ENCODE measurements around the gene CDH3.
"Not testable (repeated sequence)": the region's sequence is repeated elsewhere in the genome, so short reads cannot be mapped to it uniquely, and the experiment has no call there.

CDH3 gene

GRCh38 chr16:68704232-68704867 lies 59.2 kb downstream of the CDH3 start:
- Mint-ChIP-seq H3K36me3 (ENCODE audit: low read depth) (no peaks in the 10 kb centered on the region), H3K4me1 (ENCODE audit: low read depth) (peaks cover 2% of the 10 kb centered on the region), H3K27ac (peak overlapping the region; percentile 41), H3K27me3 (ENCODE audit: low read depth) (no peaks in the 10 kb centered on the region), H3K9me3 (no peaks in the 10 kb centered on the region), H3K4me3 (no peak overlapping the region)

DNA sequence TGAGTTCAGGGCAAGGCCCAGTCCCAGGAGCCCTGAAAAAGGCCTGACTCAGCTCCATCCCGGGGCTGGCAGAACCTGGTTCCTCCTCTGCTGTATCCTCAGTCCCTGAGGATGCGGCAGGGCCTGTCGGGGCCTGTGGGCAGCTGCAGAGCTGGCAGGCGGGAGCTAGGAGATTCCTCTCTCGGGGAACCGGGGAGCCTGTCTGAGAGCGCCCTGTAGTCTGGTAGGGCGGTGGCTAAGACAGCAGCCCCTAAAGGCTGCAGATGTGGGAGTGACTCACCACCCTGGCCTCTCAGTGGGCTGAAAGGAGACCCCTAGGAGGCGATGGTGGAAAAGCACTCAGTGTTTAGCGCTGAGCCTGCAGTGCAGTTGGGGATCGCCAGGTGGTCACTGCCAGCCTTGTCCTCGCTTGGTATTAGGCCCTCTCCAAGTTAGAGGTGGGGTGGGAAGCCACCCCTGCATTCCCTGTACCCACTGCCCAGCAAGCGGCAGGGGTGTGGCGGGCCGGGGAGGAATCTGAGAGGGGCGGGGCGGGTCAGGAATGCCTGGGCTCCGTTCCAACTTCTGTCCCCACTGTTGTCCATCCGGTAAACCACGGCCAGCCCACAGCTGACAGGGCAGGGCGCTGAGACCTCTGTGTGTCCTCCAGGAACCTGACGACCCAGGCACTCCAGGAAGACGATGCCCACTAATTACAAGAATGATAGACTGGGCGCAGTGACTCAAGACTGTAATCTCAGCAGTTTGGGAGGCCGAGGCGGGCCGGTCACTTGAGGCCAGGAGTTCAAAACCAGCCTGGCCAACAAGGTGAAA lies 62.4 kb downstream of the CDH3 start:
- H3K4me1 Mint-ChIP-seq (ENCODE audit: low read depth), result peaks cover 6% of the 10 kb centered on the region
- H3K27ac Mint-ChIP-seq, result no peak overlapping the region
- no peaks in the 10 kb centered on the region for H3K36me3 Mint-ChIP-seq (ENCODE audit: low read depth)
- peaks cover 6% of the 10 kb centered on the region for H3K27me3 Mint-ChIP-seq (ENCODE audit: low read depth)
- H3K4me3 Mint-ChIP-seq, result no peak overlapping the region
- H3K9me3 Mint-ChIP-seq, result no peaks in the 10 kb centered on the region

DNA sequence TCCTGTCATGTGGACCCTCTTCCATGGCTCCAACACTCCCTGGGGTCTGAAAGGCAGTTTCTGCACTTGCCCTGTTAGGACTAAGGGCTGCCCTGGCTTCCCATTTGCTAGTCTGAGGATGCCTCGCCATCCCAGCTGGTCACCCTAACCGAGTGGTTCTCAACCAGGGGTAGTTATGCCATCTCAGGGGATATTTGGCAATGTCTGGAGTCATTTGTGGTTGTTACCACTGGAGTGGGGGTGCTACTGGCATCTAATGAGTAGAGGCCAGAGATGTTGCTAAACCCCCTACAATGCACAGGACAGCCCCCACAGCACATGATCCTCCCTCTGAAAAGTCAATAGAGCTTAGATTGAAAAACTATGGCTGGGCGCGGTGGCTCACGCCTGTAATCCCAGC lies 65.1 kb downstream of the CDH3 start:
- H3K4me1 Mint-ChIP-seq (ENCODE audit: low read depth), result peaks cover 4% of the 10 kb centered on the region
- no peak overlapping the region for H3K4me3 Mint-ChIP-seq
- H3K36me3 Mint-ChIP-seq (ENCODE audit: low read depth), result no peaks in the 10 kb centered on the region
- H3K27me3 Mint-ChIP-seq (ENCODE audit: low read depth), result peaks cover 6% of the 10 kb centered on the region
- H3K27ac Mint-ChIP-seq, result no peak overlapping the region
- no peaks in the 10 kb centered on the region for H3K9me3 Mint-ChIP-seq

- H3K27ac Mint-ChIP-seq, result no peak overlapping the region
- H3K27me3 Mint-ChIP-seq (ENCODE audit: low read depth), result peaks cover 6% of the 10 kb centered on the region
- H3K36me3 Mint-ChIP-seq (ENCODE audit: low read depth), result no peaks in the 10 kb centered on the region
- H3K9me3 Mint-ChIP-seq, result no peaks in the 10 kb centered on the region
- peaks cover 4% of the 10 kb centered on the region for H3K4me1 Mint-ChIP-seq (ENCODE audit: low read depth)
- peak overlapping the region; percentile 7 for H3K4me3 Mint-ChIP-seq
Observed at GRCh38 chr16:68711421-68712139, 66.5 kb downstream of the CDH3 start.

GRCh38 chr16:68713361-68713760 lies 68.3 kb downstream of the CDH3 start:
- peaks cover 4% of the 10 kb centered on the region for H3K4me1 Mint-ChIP-seq (ENCODE audit: low read depth)
- no peaks in the 10 kb centered on the region for H3K9me3 Mint-ChIP-seq
- no peak overlapping the region for H3K4me3 Mint-ChIP-seq
- H3K27me3 Mint-ChIP-seq (ENCODE audit: low read depth), result peaks cover 6% of the 10 kb centered on the region
- H3K27ac Mint-ChIP-seq, result no peak overlapping the region
- no peaks in the 10 kb centered on the region for H3K36me3 Mint-ChIP-seq (ENCODE audit: low read depth)

DNA sequence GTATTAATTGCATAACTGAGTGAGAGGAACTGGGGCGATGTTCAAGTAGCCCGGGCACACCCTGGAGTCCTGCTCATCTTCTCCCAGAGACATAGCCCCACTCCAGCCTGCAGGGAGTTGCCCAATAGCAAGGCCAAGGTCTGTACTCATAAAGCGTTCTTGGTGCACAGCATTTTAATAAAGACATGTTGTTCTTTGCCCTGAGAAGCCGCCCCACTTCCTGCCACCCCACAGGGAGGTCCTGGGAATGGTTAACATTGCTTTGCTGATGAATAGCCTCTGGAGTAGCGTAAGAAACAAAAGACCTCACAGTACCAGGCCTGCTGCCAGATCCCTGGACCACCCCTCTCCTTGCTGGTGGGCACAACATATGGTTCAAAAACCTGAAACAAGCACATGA lies 70.4 kb downstream of the CDH3 start:
- Mint-ChIP-seq H3K27me3 (ENCODE audit: low read depth) (peaks cover 2% of the 10 kb centered on the region), H3K4me3 (no peak overlapping the region), H3K27ac (no peak overlapping the region), H3K4me1 (ENCODE audit: low read depth) (peaks cover 9% of the 10 kb centered on the region), H3K9me3 (no peaks in the 10 kb centered on the region), H3K36me3 (ENCODE audit: low read depth) (no peaks in the 10 kb centered on the region)

GRCh38 chr16:68716516-68716915 lies 71.4 kb downstream of the CDH3 start:
- not testable (repeated sequence) for H3K9me3 Mint-ChIP-seq; H3K4me3 Mint-ChIP-seq; H3K27me3 Mint-ChIP-seq (ENCODE audit: low read depth)

DNA sequence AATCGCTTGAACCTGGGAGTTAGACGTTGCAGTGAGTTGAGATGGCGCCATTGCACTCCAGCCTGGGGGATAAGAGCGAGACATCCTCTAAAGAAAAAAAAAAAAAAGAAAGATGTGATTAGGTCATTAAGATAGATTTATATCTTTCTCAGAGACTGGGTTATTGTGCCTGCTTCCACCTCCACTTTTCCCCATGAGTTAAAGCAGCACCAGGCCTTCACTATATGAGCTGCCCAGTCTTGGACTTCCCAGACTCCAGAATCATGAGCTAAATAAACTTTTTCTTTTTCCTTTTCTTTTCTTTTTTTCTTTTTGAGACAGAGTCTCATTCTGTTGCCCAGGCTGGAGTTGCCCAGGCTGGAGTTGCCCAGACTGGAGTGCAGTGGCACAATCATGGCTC lies 72.6 kb downstream of the CDH3 start:
- no peaks in the 10 kb centered on the region for H3K27me3 Mint-ChIP-seq (ENCODE audit: low read depth)
- H3K4me3 Mint-ChIP-seq, result no peak overlapping the region
- H3K4me1 Mint-ChIP-seq (ENCODE audit: low read depth), result peaks cover 8% of the 10 kb centered on the region
- no peaks in the 10 kb centered on the region for H3K36me3 Mint-ChIP-seq (ENCODE audit: low read depth)
- H3K27ac Mint-ChIP-seq, result no peak overlapping the region
- H3K9me3 Mint-ChIP-seq, result no peaks in the 10 kb centered on the region

More at GRCh38 chr16:68716516-68716915, 71.4 kb downstream of the CDH3 start:
- not testable (repeated sequence) for H3K36me3 Mint-ChIP-seq (ENCODE audit: low read depth); H3K4me1 Mint-ChIP-seq (ENCODE audit: low read depth); H3K27ac Mint-ChIP-seq

- no peaks in the 10 kb centered on the region for H3K27me3 Mint-ChIP-seq (ENCODE audit: low read depth)
- H3K36me3 Mint-ChIP-seq (ENCODE audit: low read depth), result no peaks in the 10 kb centered on the region
- H3K4me1 Mint-ChIP-seq (ENCODE audit: low read depth), result peaks cover 8% of the 10 kb centered on the region
- H3K27ac Mint-ChIP-seq, result no peak overlapping the region
- H3K4me3 Mint-ChIP-seq, result no peak overlapping the region
- H3K9me3 Mint-ChIP-seq, result no peaks in the 10 kb centered on the region
Observed at GRCh38 chr16:68718590-68718989, 73.5 kb downstream of the CDH3 start.

DNA sequence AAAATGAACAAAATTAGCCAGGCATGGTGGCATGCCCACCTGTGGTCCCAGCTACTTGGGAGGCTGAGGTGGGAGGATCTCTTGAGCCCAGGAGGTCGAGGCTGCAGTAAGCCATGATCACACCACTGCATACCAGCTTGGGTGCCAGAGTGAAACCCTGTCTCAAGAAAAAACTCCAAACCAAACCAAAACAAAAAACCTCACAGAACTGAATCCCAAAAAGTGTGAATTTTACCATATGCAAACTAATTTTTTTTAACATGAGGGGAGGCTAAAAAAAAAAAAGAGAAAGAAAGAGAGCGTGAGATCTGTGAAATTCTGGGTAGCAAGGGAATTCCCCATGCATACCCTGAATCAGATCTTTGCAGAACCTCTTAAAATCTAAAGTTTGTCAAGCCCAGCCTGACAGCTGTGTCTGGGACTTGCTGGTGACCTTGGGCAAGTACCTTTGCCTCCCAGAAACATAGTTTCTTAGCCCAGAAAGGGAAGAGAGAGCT lies 74.9 kb downstream of the CDH3 start:
- Mint-ChIP-seq H3K9me3 (no peaks in the 10 kb centered on the region), H3K36me3 (ENCODE audit: low read depth) (no peaks in the 10 kb centered on the region), H3K4me3 (no peak overlapping the region), H3K27me3 (ENCODE audit: low read depth) (no peaks in the 10 kb centered on the region), H3K27ac (peak overlapping the region; percentile 6), H3K4me1 (ENCODE audit: low read depth) (peaks cover 8% of the 10 kb centered on the region)

- peaks cover 8% of the 10 kb centered on the region for H3K4me1 Mint-ChIP-seq (ENCODE audit: low read depth)
Observed at GRCh38 chr16:68722119-68723024, 77.3 kb downstream of the CDH3 start.

DNA sequence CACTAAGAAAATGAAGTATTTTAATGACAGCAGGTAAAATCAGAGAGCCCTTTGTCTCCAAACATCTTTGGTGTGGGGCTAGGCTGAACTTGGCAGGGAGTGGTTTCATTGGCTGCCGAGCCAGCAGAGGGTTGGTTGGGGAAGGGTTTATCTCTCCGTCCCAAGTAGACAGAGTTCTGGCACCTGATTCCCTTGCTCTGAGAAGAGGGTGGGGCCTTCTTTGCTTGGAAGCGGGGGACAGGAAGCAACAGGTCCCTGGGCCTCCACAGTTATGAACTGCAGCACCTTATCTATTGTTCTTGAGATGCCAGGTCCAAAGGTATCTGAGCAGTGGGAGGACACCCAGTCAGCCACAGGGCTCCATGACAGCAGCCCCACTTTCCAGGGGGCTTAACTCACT lies 79.7 kb downstream of the CDH3 start:
- peaks cover 8% of the 10 kb centered on the region for H3K4me1 Mint-ChIP-seq (ENCODE audit: low read depth)
- no peaks in the 10 kb centered on the region for H3K36me3 Mint-ChIP-seq (ENCODE audit: low read depth)
- H3K27ac Mint-ChIP-seq, result no peak overlapping the region
- H3K9me3 Mint-ChIP-seq, result no peaks in the 10 kb centered on the region
- peaks cover 3% of the 10 kb centered on the region for H3K27me3 Mint-ChIP-seq (ENCODE audit: low read depth)
- no peak overlapping the region for H3K4me3 Mint-ChIP-seq

More at GRCh38 chr16:68722119-68723024, 77.3 kb downstream of the CDH3 start:
- H3K27me3 Mint-ChIP-seq (ENCODE audit: low read depth), result no peaks in the 10 kb centered on the region
- H3K27ac Mint-ChIP-seq, result no peak overlapping the region
- no peaks in the 10 kb centered on the region for H3K9me3 Mint-ChIP-seq
- no peaks in the 10 kb centered on the region for H3K36me3 Mint-ChIP-seq (ENCODE audit: low read depth)
- no peak overlapping the region for H3K4me3 Mint-ChIP-seq

- Mint-ChIP-seq H3K27ac (no peak overlapping the region), H3K9me3 (no peaks in the 10 kb centered on the region), H3K36me3 (ENCODE audit: low read depth) (no peaks in the 10 kb centered on the region), H3K27me3 (ENCODE audit: low read depth) (peaks cover 11% of the 10 kb centered on the region), H3K4me1 (ENCODE audit: low read depth) (peaks cover 6% of the 10 kb centered on the region), H3K4me3 (no peak overlapping the region)
Observed at GRCh38 chr16:68728523-68728922, 83.4 kb downstream of the CDH3 start.

GRCh38 chr16:68731637-68732036 lies 86.5 kb downstream of the CDH3 start:
- Mint-ChIP-seq H3K4me1 (ENCODE audit: low read depth) (peaks cover 6% of the 10 kb centered on the region), H3K27me3 (ENCODE audit: low read depth) (peaks cover 35% of the 10 kb centered on the region), H3K4me3 (no peak overlapping the region), H3K27ac (no peak overlapping the region), H3K9me3 (no peaks in the 10 kb centered on the region), H3K36me3 (ENCODE audit: low read depth) (no peaks in the 10 kb centered on the region)
